ENCODE measurements around the gene TBXA2R.
"Not testable (repeated sequence)": the region's sequence is repeated elsewhere in the genome, so short reads cannot be mapped to it uniquely, and the experiment has no call there.

Gene TBXA2R

DNA sequence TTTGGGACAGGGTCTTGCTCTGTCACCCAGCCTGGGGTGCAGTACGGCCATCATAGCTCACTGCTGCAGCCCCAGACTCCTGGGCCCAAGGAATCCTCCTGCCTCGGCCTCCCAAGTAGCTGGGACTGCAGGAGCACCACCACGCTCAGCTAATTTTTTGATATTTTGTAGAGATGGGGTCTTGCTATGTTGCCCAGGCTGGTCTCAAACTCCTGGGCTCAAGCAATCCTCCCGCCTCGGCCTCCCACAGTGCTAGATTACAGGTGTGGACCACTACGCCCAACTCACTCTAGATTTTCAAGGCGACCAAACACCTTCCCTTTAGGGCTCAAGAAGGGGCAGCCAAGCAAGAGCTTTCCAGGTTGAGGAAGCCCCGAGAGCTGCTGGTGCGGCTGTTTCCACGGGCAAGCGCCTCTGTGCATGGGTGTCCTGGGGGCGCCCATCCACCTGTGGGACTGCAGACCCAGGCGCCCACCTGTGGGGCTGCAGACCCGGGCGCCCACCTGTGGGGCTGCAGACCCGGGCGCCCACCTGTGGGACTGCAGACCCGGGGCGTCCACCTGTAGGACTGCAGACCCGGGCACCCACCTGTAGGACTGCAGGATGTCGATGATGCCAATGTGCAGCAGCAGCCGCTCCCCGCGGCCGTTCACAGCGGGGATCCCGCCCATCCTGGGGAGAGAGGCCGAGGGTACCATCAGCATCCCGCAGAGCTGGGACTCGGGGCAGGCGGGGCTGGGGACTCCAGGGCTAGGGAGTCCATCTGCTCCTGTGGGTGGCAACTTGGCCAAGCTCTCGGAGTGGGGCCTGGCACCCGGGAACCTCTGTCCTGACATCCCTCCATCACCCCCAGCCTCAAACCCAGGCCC lies 41.6 kb upstream of the TBXA2R start:
- H3K9me3 ChIP-seq (ENCODE audit: control insufficient read depth, low read length), result no peaks in the 10 kb centered on the region
- no peak overlapping the region for H3K4me3 ChIP-seq (ENCODE audit: low read depth, low read length)
- no peaks in the 10 kb centered on the region for H3K4me1 ChIP-seq
- peaks cover 2% of the 10 kb centered on the region for H3K79me2 ChIP-seq
- no peak overlapping the region for H2AFZ ChIP-seq
- no peak overlapping the region for H3K9ac ChIP-seq
- no peaks in the 10 kb centered on the region for H3K36me3 ChIP-seq (ENCODE audit: control insufficient read depth, insufficient read depth, low read length)
- H3K27ac ChIP-seq, result no peak overlapping the region
- TF ChIP-seq CTCF (IDR thresholded peaks at IDR 0.05), result no peak
- no peak overlapping the region for H3K4me2 ChIP-seq (ENCODE audit: low read length)
- H3K27me3 ChIP-seq (ENCODE audit: control insufficient read depth, insufficient read depth, low read length), result no peaks in the 10 kb centered on the region

GRCh38 chr19:3647102-3647501 lies 40.4 kb upstream of the TBXA2R start:
- not testable (repeated sequence) for H3K4me3 ChIP-seq (ENCODE audit: low read depth, low read length); H3K36me3 ChIP-seq (ENCODE audit: control insufficient read depth, insufficient read depth, low read length); H3K9me3 ChIP-seq (ENCODE audit: control insufficient read depth, low read length); H3K27me3 ChIP-seq (ENCODE audit: control insufficient read depth, insufficient read depth, low read length); H3K27ac ChIP-seq; H2AFZ ChIP-seq; H3K4me1 ChIP-seq; H3K9ac ChIP-seq; H3K4me2 ChIP-seq (ENCODE audit: low read length); H3K79me2 ChIP-seq

GRCh38 chr19:3646336-3647092 lies 39.8 kb upstream of the TBXA2R start:
- H3K9ac ChIP-seq, result no peak overlapping the region
- H2AFZ ChIP-seq, result no peak overlapping the region
- peaks cover 2% of the 10 kb centered on the region for H3K79me2 ChIP-seq
- no peak overlapping the region for H3K4me2 ChIP-seq (ENCODE audit: low read length)
- no peak overlapping the region for H3K4me3 ChIP-seq (ENCODE audit: low read depth, low read length)
- no peaks in the 10 kb centered on the region for H3K9me3 ChIP-seq (ENCODE audit: control insufficient read depth, low read length)
- H3K36me3 ChIP-seq (ENCODE audit: control insufficient read depth, insufficient read depth, low read length), result no peaks in the 10 kb centered on the region
- TF ChIP-seq CTCF (IDR thresholded peaks at IDR 0.05), result no peak
- no peaks in the 10 kb centered on the region for H3K27me3 ChIP-seq (ENCODE audit: control insufficient read depth, insufficient read depth, low read length)
- no peak overlapping the region for H3K27ac ChIP-seq
- no peaks in the 10 kb centered on the region for H3K4me1 ChIP-seq

DNA sequence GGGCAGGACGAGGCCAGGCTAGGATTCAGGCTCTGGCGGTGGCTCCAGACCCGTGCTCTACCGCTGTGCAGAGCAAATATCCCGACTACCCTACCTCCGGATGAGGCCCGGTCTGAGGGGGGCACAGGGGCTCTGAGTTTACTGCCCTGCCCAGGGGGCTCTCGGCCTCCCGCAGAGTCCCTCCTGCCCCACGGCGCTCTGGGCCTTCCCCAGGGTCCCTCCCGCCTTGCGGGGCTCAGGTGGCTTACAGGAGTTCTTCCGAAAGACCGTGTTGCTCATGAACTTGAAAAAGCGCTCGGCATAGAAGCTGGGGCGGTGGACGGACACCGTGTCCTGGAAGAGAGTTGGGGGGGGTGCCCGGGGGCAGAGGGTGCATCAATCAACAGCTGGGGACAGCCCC lies 39.1 kb upstream of the TBXA2R start:
- Histone ChIP-seq H3K36me3 (ENCODE audit: control insufficient read depth, insufficient read depth, low read length) (no peaks in the 10 kb centered on the region), H2AFZ (no peak overlapping the region), H3K27ac (no peak overlapping the region), H3K79me2 (no peaks in the 10 kb centered on the region), H3K4me3 (ENCODE audit: low read depth, low read length) (no peak overlapping the region), H3K27me3 (ENCODE audit: control insufficient read depth, insufficient read depth, low read length) (no peaks in the 10 kb centered on the region), H3K9ac (no peak overlapping the region), H3K4me1 (no peaks in the 10 kb centered on the region), H3K4me2 (ENCODE audit: low read length) (no peak overlapping the region), H3K9me3 (ENCODE audit: control insufficient read depth, low read length) (no peaks in the 10 kb centered on the region)
- TF ChIP-seq CTCF (IDR thresholded peaks at IDR 0.05), result no peak

- no peak for TF ChIP-seq CTCF (IDR thresholded peaks at IDR 0.05)
Measured at GRCh38 chr19:3645067-3645396, 38.4 kb upstream of the TBXA2R start.

More at GRCh38 chr19:3645067-3645396, 38.4 kb upstream of the TBXA2R start:
- Histone ChIP-seq H3K27ac (no peak overlapping the region), H3K36me3 (ENCODE audit: control insufficient read depth, insufficient read depth, low read length) (no peaks in the 10 kb centered on the region), H3K9me3 (ENCODE audit: control insufficient read depth, low read length) (no peaks in the 10 kb centered on the region), H3K4me1 (no peaks in the 10 kb centered on the region), H3K4me2 (ENCODE audit: low read length) (no peak overlapping the region), H2AFZ (no peak overlapping the region), H3K9ac (no peak overlapping the region), H3K27me3 (ENCODE audit: control insufficient read depth, insufficient read depth, low read length) (no peaks in the 10 kb centered on the region), H3K4me3 (ENCODE audit: low read depth, low read length) (no peak overlapping the region), H3K79me2 (no peaks in the 10 kb centered on the region)

Data from parathyroid adenoma (tissue), 2 donors.